Measurements from ENCODE around the gene ABCA5.

ABCA5 gene

DNA sequence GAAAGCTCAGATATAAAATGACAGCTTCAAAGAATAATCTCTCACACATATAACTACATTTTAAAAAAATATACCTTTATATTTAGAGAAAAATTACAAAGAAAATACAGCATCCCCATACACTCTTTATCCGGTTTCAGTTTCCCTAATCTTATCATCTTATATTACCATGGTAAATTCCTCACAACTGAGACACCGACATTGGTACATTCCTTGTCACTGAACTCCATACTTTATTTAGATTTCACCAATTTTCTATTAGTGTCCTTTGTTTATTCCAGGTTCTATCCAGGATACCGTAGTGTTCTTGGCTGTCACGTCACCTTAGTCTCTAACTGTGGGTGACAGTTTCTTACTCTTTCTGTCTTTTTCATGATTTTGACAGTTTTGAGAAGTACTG is 76.3 kb downstream of the ABCA5 start:
- no peak for DNase-seq

DNA sequence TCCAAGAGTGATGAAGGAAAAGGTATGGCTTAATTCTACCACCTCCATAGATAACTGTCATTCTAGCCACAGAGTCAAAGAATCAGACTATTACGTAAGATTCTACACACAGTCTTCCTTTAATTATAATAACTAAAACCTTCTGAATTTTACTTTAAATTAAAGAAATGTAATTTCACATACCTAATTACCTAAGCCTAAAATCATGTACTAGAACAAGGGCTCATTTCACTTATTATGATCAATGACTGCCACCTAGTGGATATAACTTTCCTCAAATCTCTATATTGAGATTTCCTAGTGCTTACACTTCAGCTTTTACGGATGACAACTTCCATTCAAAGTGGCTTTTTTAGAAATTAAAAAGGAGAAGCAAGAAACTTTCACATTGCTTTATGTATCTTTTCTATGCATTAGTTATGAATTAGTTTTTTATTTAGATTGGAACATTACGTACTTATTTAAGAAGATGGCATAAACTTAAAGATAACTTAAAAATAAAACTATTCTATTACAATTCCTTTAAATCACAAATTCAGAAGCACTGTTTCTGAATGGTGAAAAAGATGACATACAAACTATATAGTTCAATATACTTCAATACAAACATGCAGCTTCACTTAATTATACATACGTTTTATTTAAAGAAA is 80.1 kb downstream of the ABCA5 start:
- no peak for DNase-seq

DNA sequence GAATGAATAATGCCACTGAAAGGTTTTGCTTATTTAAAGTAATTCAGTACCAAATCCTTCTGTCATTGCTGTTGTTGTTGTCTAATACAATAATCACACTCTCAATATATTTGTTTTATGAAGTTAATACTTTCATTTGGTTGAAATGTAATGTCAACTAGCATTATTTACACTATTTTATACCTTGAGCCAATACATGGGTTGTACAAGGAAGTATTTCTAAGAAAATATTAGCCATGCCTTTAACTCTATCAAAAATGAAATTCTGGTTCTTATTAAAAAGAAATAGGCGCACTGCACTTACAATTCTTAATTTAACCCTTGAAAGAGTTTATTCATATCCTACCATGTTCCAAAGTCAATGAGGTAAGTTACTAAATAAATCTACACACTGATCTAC is 80.7 kb downstream of the ABCA5 start:
- DNase-seq, result no peak

DNA sequence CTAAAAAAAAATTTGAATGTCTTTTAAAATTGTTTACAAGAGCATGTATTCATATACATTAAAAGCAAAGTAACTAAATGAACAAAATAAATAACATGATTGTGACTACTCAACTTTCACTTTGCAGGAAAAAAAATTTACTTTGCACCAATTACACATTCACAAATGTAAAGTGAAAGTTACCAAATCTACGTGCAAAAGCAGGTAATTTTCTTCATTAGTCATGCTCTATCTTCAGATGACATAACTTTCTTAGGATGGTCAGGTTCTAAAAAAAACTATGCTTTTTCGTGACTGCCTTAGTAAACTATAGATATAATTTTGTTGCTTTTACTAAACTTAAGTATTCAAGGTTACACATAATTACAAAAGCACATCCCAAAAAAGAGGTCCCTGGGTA is 81.3 kb downstream of the ABCA5 start:
- no peak for DNase-seq

DNA sequence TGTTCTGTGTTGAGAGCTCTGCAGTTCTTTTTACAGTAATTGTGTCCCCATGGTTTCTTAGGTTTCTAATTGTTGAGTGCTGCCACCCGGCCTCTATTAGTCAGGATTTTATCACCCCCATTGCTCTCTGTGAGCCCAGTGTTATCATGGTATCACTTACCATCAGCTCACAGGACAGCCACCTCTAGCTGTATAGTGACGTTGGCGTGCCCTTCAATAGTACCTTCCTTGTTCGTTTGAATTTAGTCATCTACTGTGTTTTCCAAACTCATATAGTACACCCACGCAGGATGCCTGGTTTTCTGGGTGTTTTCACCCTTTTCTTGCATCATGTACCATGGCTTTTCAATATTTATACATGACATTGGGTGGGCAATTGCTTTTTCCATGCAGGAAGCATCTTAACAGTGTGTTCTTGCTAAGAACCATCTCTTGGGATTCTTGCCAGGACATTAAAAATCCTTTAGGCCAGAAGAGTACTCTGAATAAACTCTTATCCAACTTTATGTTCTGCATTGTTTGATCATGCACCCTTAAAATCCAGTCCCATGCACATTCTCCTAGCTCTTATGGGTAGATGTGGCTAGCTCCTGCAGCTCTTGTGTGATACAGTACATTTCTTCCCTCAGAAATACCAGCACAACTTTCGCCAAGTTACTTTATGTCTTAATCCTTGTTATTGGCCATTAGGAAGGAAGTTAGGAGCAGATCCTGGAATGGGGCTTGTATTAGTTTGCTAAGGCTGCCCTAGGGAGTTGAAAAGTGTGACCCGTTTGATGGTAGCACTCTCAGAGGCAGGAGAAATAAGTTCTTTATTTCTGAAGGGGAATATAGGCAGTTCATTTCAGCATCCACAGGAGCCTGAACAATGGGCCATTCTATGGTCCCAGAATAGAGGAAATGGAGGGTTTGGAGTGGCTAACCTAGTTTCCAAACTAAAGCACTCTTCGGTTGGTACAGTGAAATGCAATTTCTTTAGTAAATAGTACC is 87.0 kb downstream of the ABCA5 start:
- no peak for DNase-seq

DNA sequence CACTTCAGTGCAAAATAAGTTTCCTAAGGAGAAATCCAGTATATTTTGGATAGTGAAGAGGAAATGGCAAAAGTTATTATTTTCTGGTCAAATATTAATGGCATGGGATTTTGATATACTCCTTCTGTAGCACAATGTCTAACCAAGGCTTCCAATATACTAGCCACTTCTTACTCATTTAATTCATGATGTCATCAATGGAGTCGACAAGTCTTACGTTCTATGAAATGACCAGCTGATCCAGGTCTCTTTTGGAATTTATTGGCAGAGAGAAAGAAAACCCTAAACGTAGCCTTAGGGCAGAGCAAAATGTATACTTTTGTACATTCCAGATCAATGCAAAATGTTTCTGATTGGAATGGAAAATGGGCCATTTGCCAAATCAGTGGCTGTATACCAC is 90.0 kb downstream of the ABCA5 start:
- DNase-seq, result no peak

DNA sequence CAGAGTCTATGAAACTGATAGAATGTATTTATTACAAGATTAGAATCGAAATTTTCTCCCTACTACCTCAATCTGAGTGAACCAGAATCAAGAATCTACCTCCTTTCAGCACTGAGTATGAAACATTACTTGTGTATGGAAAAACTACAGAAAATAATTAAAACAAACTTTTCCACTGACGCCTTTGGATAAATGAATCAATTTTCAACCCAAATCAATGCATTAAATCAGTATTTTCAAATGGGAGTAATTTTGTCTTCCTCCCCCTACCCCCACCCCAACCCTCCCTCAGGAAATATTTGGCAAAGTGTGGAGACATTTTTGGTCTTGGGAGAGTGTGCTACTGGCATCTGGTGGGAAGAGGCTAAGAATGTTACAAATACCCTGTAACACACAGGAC is 90.5 kb downstream of the ABCA5 start:
- DNase-seq, result no peak

DNA sequence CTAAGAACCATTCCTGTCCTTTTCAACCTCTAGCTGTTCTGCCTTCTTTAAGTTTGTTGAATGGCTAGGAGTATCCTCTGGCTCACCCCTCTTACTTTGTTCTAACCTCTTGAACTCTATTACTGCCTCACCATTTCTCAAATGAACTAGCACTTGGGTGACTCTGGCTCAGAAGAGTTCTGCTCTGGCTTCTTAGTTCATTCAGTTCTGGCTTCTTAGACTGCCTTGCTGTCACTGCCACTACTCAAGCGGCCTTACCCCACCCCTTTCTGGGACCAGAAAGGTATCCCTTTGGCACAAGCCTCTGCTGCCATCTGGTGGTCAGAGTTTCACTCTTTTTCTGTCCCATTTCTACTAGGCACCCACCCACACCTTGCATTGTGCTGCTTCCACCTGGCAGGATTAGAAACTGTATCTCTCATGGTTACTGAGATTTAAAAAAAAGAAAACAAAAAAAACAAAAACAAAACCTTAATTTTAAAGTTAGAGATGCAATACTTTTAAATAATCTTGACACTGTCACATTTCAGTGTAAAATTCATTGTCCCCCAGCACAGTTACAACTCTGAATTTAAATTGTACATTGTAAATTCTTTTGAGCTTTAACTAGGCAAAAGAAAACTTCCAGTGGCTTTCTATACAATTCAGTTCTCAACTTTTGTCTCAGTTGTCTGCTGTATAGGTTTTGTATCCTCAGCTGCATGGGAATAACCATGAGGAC is 91.4 kb downstream of the ABCA5 start:
- DNase-seq, result peak; percentile 51

DNA sequence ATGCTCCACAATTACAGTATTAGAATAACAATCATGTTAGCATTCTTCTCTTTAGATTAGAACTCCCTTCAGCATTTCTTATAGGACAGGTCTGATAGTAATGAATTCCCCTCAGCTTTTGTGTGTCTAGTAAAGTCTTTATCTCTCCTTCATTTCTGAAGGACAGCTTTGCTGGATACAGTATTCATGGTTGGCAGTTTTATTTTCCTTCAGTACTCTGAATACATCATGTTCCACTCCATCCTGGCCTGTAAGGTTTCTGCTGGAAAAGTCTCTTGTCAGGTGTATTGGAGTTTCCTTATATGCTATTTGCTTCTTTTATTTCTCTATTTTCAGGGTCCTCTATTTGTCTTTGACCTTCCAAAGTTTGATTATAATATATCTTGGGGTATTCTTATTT is 94.3 kb downstream of the ABCA5 start:
- no peak for DNase-seq

DNA sequence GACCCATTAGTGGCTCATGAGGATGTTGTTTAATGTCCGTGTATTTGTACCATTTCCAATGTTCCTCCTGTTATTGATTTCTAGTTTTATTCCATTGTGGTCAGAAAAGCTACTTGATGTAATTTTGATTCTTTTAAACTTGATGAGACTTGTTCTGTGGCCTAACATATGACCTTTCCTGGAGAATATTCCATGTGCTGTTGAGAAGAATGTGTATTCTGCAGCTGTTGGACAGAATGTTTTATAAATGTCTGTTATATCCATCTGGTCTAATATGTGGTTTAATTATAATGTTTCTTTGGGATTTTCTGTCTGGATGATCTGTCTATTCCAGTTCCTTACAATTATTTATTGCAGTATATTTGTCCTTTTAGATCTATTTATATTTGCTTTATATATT is 95.4 kb downstream of the ABCA5 start:
- DNase-seq, result no peak

DNA sequence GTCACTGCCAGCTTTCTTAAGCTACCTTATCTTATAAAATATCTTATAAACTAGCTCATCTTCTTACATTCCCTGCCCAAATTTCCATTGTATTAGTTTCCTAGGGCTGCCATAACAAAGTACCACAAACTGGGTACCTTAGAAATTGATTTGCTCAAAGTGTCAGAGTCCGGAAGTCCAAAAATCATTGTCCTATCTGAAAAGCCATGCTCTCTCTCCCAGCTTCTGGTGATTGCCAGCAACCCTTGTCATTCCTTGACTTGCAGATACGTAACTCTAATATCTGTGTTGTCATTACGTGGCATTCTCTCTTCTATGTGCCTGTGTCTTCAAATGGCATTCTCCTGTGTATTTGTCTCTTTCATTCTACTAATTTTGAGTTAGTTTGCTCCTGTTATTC is 96.0 kb downstream of the ABCA5 start:
- DNase-seq, result no peak

DNA sequence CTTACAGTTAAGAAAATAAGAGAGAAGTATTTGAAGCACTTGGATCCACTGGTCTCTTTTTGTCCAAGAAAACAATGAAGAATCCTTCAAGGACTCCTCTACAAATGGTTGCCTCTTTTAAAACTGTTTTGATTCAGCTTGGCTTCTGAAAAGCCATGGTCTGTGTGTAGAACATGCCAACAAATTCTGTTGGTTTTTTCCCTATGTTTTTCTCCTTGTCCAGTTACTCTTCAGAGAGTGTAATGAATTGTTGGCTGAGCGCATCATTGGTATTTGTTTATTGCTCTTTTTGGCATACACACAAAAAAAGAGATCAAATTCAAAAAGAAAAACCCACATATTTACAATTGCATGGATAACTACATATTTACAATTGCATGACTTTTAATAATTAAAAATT is 98.4 kb downstream of the ABCA5 start, which contains the start of gene ABCA10:
Gene ABCA10 (minus strand): TSS at position 249 of the 400 bp plus-strand sequence. CDS start 3,466 bp downstream, outside the sequence.
- no peak for DNase-seq

DNA sequence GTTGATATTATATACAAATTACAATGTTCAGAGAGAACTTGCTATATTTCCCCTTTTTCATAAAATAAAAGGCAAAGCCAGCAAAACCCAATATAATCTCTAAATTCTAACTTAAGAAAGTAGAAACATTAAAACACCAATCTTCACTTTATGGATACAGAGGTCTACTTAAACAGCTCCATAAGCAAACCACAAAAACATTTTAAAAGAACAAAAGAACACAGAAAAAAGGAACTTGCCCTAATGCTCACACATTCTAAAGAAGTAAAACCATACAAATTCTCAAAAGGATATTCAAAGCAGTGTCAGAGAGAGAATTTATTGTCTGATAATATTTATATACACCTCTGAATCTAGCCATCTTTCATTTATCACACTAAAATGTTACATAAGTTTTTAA is 98.9 kb downstream of the ABCA5 start:
- no peak for DNase-seq

DNA sequence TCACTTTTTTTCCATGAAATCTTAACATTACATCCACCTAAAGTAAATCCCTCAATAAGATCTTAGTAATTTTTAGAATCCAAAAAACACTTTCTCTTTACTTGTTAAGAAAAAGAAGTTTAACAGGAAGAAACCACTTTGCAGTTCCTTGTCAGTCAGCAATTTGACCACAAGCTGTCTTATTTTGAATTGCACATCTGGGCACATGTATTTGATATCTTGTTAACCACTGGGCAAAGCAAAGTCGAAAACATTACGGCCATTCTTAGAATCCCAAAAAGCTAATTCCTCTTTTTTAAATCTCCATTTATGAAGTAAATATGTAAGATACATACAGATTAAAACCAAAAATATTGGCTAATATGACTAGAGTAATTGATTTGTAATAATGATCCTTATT is 99.4 kb downstream of the ABCA5 start:
- DNase-seq, result no peak

DNA sequence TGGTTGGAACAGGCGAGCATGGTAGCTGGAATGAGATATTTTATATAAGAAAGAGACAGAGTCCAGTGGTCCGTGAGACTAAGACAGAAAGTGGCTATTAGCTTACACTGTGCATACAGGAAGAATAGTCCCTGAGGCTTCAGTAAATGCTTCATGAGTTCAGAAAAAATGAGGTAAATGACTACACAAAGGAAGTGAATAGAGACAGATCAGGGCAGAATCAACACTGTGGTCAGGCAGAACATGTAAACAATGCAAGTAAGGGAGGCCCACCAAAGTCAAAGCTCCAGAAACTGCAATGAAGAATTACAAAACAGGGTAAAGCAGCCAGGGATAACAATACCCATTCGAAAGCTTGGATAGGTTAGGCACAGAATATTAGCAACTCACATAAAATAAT is 103.1 kb downstream of the ABCA5 start:
- no peak for DNase-seq

DNA sequence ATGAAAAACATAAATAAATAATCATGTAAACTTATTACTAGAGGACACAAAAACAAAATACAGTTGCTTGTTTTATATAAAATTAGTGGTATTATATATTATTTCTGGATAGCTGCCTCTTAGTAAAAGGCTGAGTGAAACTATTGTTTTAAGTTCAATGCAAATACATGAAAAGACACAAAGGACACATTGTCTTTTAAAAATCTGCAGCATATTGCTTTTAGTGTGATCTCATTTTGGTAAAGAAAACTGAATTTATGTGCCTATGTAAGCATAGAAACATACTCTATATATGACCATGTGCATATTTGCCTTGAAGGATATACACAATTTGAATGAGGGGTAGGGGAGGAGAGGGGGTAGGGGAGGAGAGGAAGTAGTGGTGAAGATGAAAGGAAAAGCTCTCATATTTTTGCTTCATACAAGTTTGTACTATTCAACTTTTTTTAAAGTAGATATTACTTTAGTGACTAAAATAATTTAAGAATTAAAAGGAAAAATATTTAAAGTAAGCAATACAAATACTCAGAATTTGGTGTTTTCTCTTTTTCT is 104.2 kb downstream of the ABCA5 start:
- no peak for DNase-seq

DNA sequence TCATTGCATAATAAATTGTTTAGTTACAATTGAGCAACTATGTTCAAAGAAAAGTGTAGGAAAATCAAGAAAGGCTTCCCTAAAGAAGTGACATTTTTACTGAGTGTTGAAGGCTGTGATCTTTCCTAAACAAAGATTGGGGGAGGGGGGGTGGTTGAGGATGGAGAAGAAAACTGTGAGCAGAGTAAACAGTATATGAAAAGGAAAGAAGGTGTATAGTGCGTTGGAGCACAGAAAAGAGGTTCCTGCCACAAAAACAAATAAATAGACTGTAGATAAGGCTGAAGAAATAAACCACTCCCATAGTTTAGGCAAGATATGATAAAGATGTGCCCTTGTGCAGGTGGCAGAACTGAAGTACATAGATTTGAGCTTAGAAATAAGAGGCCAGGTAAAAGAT is 106.8 kb downstream of the ABCA5 start:
- DNase-seq, result no peak

DNA sequence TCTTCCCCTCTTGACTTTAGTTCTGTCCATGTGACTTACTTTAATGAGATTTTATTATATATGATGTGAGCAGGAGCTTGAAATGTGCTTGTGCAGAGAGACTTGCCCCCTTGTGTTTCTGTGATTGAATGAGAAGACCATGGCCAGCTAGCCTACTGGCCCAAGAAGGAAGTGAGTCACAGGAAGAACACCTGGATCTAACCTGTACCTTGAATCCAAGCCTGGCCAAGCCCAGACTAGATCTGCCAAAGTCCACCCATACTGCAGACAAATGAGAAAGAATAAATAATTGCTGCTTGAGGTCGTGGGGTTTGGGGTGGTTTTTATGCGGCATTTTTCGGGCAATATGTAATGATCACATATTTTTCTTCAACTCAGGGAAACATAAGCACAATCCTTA is 107.9 kb downstream of the ABCA5 start:
- DNase-seq, result no peak

DNA sequence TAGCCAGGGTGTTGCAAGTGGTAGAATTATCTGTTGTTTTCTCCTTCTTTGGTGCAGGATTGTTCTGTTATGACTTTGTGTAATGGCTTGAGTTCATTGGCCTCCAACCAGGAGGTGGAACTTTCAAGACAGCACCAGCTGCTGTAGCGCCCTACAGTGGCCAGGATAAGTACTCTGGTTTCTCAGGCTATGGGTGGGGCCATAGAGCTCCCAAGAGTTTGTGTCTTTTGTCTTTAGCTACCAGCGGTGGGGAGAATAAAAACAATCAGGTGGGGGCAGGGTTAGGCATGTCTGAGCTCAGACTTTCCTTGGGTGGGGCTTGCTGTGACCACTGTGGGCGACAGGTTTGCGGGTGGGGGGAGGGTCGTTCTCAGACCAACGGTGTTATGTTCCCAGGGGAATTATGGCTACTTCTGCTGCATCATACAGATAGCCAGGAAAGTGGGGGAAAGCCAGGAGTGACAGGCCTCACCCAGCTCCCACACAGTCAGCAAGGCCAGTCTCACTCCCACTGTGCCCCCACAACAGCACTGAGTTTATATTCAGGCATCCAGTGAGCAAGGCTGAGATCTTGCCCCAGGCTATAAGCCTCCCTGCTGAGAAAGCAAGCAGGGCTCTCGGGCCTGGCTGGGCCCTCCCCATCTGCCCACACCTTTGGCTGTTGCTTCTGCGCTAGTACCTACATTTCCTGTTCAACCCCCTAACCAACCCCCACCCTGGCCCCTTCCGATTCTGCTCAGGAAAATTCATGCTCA is 113.7 kb downstream of the ABCA5 start:
- no peak for DNase-seq

DNA sequence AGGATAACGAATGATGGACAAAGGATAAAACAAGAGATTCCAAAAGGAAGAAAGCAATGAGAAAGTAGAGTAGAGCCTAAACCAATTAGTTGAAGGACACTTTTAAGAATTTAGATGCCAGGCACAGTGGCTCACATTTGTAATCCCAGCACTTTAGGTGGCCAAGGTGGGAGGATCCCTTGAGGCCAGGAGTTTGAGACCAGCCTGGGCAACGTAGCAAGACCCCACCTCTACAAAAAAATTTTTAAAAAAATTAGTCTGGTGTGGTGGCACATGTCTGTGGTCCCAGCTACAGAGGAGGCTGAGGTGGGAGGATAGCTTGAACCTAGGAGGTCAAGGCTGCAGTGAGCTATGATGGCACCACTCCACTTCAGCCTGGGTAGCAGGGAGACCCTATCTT is 118.3 kb downstream of the ABCA5 start:
- DNase-seq, result no peak

DNA sequence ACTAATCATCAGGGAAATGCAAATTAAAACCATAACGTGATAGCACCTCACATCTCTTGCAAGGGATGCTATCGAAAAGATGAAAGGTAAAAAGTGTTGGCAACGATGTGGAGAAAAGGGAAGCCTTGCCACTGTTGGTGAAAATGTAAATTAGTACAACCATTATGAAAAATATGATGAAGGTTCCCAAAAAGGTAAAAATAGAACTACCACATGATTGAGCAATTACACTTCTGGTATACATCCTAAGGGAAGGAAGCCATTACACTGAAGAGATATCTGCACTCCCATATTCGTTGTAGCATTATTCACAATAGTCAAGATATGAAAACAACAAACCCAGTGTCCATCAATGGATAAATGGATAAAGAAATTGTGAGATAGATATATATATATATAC is 119.8 kb downstream of the ABCA5 start:
- DNase-seq, result no peak

DNA sequence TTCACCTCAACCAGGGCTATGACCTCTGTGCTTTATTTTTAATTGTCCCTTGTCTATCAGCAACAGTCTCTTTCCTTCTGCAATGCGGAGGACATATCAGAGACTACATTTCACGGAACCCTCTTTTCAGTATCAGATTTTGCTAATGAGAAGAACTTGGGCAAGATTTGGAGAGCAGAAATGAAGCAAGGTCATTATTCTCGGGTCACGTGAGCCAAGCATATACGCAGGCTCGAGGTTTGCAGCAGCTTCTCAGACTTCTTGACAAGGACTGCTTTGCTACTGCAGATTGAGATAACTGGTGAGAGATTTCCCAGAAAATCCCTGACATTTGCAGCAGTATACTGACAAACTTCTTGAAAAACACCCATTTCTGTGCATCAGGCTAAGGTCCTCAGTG is 128.7 kb downstream of the ABCA5 start:
- no peak for DNase-seq

Data from CD4-positive, alpha-beta T cell treated with Interleukin-6 for 4 hours (primary cell).